ENCODE results near the gene GET4. TPM values are rescaled to one million over a fixed set of nuclear protein-coding genes. Genes with fewer than 3 reads are reported as not detected.
"Not testable (repeated sequence)": the region's sequence is repeated elsewhere in the genome, so short reads cannot be mapped to it uniquely, and the experiment has no call there.

GET4 gene
- polyA plus RNA-seq, 5 donors: 20.3 to 40.0 (median 32.1) TPM

DNA sequence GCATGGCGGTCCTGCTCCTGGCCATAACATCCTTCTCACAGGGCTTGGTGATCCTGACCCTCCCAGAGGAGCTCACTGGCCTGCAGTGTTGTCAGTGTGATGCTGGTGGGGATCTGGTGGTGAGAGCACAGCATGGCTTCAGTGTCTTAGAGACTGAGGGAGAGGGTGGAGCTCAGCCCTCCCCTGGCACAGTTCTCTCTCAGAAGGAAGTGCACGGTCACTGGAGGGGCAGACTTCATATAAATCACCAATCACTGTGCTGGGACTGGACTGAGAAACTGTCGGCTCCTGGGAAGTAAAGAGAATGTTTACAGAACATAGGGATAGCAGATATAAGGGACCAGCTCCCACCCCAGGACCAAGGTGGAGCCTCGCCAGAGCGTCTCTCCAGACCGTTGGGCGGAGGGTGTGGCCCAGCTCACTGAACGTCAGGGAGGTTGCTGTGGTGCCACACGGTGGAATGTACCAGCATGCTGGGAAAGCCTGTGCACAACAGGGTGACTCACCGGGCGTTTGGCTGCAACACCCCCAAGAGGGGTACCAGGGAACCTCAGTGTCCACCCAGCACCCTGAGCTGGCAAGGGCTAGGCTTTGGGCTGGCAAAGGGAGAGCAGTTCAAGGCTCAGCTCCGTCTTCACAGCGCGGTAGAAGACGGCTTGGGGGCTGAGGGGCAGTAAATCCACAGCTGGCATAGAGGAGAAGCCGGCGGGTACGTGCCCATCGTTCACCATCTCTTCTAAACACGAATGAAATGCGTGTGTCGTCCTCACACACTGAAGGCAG lies 8.8 kb upstream of the GET4 start:
- DNase-seq: peak; percentile 32 to 37

GRCh38 chr7:868189-868486 lies 8.2 kb upstream of the GET4 start:
- DNase-seq: no peak

DNA sequence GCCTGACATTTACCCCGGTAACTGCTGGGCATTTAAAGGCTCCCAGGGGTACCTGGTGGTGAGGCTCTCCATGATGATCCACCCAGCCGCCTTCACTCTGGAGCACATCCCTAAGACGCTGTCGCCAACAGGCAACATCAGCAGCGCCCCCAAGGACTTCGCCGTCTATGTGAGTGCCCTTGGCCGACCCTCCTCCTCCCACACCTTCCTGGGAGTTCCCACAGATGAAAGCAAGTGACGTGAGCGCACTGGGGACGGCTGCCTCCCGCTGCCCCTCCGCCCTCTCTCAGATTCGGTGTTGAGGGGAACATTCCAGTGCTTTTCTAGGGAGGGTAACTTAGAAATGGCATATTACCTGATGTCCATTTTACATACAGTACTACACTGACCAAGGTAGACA lies 7.0 kb upstream of the GET4 start:
- no peak for DNase-seq

DNA sequence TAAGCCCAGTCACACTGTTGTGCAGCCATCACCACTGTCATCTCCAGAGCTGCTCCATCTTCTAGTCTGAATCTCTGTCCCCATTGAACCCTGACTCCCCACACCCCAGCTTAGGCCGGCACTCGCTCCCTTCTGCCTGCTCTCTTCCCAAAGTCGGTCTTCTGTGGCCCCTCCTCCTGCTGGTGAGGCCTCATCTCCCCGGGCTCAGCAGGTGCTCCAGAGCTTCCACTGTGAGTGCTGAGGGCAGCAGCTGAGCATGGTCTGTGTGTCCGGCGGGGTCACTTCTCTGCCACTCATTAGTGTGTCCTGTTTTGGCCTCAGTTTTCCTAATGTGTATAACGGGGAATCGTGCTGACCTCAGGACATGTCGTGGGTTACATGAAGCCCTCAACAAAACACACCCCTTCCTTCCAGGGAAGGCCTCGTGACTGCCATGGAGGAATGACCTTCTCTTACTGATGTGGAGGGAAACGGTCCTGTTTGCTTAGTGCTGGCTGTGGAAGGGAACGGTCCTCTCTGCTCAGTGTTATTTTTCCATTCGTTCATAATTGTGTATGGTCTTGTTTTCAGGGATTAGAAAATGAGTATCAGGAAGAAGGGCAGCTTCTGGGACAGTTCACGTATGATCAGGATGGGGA lies 4.3 kb upstream of the GET4 start:
- DNase-seq: no peak

DNA sequence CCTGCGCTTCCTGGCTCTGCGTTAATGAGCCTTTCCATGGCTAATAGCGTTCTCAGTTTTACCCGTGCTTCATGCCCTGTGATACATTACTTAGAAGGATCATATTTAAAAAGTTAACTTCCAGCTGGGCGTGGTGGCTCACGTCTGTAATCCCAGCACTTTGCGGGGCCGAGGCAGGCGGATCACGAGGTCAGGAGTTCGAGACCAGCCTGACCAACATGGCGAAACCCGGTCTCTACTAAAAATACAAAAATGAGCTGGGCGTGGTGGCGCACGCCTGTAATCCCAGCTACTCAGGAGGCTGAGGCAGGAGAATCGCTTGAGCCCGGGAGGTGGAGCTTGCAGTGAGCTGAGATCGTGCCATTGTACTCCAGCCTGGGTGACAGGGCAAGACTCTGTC lies 3.7 kb upstream of the GET4 start:
- not testable (repeated sequence) for DNase-seq

DNA sequence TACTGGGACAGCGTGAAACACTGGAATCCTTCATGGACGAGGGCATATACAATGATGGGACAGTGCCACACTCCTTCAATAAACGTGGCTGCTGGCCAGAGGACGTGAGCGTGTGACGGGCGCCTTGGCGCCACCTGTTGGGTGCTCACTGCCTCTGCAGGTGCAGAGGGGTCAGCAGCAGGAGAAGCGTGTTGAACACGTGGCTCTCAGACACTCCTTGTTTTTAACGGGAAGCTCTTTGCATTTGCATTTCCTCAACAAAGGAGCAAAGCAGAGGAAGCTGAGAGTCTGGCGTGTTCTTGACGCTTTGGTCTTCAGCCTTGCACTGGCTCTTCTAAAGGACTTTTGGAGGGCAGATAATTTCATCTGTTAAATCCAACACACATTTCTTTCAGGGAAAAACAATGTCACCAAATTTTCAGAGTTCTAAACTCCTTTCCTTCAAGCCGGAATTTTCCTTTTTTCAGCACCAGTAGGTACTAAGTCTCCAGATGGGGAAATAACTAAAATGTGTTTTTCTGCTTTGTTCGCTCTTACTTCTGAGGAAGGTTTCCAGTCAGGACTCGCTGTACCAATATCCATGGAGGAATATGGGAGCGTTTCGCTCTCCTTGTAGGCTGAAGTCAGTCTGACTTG lies 2.9 kb upstream of the GET4 start:
- DNase-seq: peak; percentile 66 to 73

- DNase-seq: no peak
Observed at GRCh38 chr7:874031-874749, 2.2 kb upstream of the GET4 start.

DNA sequence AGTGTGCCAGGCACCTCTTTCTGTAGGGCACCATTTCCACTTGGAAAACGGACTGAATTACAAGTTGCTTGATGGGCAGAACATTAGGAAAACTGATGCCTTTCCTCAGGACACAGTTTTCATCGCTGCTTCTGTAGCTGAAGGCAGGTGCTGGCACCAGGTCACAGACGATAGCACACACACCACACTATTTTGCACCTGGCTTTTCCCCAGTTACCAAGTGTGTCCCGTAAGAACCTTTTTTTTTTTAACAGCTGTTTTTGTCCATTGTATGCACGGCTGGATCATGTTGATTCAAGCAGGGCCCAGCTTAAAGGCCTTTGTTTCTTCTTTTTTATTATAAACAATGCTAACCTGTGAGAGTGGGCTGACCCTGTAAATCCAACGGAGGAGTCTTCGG lies 1.3 kb upstream of the GET4 start:
- DNase-seq: no peak

GRCh38 chr7:875476-876076 lies 778 bp upstream of the GET4 start:
- DNase-seq: no peak

DNA sequence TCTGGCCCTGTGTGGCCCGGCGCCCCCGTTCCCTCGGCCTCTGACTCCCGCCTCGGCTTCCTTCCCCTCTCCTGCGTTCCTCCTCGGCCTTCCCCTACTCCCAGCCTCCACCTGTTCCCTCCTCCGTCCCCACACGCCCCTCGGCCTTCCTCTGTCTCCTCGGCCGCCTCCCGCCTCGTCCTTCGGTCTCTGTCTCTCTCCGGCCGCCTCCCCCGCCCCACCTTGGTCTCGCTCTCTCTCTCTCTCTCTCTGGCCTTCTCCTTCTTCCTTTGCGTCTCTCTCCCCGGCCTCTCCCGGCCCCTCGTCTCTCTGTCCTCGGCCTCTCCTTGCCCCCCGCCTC lies 588 bp downstream of the GET4 start:
- peak in 1 of 2 donors; percentile 38 for DNase-seq

DNA sequence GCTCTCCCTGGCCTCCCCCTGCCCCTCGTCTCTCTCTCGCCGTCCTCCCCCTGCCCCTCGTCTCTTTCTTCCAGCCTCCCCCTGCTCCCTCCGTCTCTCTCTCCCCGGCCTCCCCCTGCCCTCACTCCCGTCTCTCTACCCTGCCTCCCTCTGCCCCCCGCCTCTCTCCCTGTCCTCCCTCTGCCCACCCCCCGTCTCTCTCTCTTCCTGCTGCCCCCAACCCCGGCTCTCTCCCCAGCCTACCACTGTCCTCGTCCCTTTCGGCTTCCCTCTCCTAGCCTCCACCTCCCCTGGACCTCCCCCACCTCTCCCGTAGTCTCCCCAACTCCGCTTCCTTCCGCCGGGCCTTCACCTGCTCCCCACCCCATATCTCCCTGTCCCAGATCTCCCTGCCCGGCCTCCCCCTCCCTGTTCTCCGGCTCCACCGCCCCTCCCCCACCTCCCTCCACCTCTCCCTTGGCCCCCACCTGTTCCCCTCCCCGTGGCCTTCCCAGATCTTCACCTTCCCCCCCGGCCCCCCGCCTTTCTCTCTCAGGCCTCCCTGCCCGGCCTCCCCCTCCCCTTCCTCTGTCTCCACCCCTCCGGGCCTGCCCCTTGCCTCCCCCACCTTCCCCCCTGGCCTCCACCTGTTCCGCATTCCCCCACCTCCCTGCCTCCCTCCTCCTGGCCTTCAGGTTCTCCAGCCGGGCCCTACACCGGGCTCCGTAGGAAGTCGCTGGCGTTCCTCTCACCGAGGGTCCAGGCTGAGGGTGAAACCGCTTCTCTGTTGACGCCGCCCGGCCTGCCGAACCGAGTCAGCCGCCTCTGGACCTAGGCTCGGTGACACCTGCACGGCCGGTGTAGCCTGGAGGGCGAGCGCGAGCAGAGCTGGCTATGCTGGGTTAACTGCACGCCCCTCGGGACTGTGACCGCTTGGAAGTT lies 1.2 kb downstream of the GET4 start:
- DNase-seq: no peak

DNA sequence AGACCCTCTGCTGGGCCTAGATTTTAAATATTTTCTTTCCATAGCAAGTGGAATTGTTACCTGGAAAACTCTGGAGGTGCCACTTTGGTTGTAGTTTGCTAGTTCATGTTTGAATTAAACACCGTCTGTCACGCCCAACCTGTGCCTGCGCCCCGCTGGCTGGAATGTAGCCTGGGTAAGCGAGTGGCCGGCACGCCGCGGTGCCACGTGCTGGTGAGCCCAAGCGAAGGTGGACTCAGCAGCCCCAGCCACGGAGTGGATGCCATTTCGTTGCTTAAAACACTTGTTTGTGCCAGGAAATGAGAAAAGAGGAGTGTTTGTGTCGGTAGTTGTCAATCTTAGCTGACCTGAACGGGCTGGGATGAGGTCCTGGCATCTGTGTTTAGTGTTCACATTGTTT lies 2.7 kb downstream of the GET4 start:
- no peak for DNase-seq

DNA sequence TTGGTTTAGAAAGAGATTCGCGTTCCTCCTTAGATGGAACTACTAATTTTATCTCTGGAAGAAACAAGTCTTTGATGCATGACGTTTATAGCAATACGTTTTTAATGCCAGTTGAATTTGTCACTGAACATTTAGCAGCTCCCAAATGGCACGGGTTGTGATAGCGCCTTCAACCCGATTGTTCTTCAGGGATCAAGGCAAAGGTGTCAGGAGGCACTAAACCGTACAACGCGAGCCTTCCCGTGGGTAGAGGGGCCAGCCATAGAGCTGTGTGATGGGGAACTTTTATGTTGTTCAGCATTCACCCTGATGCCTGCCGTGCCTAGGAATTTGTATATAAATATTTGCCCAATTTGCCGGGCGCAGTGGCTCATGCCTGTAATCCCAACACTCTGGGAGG lies 3.4 kb downstream of the GET4 start:
- no peak for DNase-seq

DNA sequence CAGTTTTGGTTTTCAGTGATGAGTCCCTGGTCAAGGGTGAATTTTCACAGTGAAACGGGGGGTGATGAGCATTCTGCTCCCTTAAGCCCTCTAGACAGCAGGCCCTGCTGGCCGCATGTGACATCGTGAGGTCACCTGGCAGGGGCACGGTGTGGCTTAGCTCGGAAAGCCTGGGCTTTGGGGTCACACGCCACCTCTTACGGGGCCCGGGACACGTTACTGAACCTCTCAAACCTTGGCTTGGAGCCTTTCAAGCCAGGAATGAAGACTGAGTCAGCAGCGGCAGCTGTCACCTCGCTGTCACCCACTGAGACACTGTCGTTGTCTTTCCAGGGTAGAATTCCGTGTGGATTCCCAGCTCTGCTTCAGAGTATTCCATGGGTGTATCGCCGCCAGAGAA lies 4.1 kb downstream of the GET4 start:
- no peak for DNase-seq

DNA sequence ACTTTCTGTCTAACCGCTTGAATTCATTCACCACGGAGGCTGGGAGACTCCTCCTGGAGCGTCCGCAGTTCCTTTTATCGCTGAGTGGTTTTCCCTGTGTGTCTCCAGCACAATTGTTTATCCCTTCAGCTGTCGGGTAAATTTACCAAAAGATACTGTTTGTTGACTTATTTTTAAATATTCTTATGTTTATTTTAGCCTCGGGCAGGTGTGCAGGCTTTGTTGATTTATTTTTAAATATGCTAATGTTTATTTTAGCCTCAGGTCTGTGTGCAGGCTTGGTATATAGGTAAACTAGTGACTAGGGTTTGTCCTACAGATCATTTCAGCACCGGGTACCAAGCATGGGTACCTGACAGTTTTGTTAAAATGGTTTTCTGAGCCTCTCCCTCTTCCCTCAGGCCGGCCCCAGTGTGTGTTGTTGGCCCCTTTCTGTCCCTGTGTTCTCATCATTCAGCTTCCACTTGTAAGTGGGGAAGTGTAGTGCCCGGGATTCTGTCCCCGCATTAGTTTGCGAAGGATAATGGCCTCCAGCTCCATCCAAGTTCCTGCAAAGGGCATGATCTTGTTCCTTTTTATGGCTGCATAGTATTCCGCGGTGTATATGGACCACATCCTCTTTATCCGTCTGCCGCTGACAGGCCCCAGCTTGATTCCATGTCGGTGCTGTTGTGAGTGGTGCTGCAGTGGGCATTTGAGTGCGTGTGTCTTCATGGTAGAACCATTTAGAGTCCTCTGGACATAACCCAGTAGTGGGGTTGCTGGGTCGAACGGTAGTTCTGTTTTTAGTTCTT lies 5.3 kb downstream of the GET4 start:
- DNase-seq: no peak

DNA sequence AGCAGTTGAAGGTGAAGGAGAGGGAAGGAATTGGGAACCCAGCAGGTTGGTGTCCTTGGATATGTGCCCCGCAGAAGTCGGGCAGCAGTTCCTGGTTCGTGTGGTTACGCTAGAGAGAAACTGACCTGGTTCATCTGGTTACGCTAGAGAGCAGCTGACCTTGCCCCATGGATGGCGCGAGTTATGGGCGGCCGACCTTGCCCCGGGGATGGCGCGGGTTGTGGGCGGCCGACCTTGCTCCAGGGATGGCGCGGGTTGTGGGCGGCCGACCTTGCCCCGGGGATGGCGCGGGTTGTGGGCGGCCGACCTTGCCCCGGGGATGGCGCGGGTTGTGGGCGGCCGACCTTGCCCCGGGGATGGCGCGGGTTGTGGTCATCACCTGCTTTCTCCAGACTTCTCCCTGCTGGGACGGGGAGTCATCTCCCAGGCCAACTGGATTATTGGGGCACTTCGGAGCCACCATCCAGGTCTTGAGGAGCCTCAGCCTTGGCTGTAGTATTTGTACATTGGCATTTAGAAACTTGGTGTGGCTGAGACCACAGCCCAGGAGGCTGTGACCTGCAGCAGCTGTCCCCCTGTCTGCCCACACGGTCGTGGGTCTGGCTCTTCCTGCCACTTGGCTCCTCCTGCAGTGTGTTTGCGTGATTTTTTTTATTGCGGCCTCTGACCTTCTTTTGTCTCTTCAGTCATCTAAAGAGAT lies 6.1 kb downstream of the GET4 start:
- no peak for DNase-seq

DNA sequence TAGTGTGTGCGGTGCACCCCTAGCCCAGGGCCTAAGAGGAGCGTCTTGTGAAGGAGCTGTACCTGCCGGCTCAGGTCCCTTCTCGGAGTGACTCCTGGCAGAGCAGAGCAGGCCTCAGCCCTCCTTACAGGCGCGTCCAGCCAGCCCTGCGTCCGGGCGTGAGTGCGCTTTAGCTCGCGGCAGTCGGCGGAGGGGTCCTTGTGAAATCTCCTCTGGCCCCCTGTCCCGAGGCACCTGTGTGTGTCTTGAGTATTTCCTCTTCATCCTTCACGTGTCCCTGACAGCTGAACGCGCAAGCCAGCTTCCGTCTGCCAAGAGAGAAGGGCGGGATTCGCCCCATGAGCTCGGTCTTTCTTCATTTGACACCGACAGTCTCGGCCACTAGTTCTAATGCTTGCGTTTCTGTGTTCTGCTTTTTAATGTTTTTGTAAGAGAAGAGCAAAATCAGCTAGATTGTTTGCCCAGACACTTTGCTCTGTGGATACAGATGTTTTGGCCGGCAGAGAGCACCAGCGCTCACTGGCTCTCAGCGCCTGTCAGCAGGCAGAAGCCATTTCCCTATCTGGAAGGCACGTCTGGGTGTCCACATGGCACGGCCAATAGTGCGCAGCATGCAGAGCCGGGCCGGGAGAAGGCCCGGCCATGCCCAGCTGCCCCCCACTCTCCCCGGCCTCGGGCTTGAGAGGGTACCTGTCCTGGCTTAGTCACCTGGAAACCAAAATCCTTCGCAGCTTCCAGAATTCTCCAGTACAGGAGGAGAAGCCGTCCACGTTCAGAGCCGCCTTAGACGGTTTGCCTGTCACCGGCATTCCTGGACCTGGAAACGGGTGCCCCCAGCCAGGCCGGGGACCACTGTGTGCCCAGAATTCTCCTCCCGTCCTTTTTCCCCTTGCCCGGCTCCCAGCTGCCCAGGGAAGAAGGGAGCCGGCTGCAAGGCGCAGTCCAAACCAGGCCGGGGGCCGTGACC lies 7.0 kb downstream of the GET4 start:
- DNase-seq: no peak

GRCh38 chr7:884191-885003 lies 8.0 kb downstream of the GET4 start:
- DNase-seq: no peak
